ENCODE measurements around the gene OCA2. TPM values are rescaled to one million over a fixed set of nuclear protein-coding genes. Genes with fewer than 3 reads are reported as not detected.

Gene OCA2
- total RNA-seq, 2 donors from 2014 or later, result 0.31 TPM; not detected in 1

- TF ChIP-seq CTCF (IDR thresholded peaks at IDR 0.05), result no peak
- Histone ChIP-seq H3K9me3 (no peaks in the 10 kb centered on the region), H3K4me1 (no peaks in the 10 kb centered on the region), H3K27me3 (no peaks in the 10 kb centered on the region), H3K4me3 (no peak overlapping the region), H3K36me3 (no peaks in the 10 kb centered on the region), H3K27ac (no peak overlapping the region)
- DNase-seq (ENCODE audit: low spot score), result no peak
Observed at GRCh38 chr15:27847775-27848710, 251.1 kb downstream of the OCA2 start.

- peak; percentile 9 for DNase-seq (ENCODE audit: low spot score)
- Histone ChIP-seq H3K9me3 (no peaks in the 10 kb centered on the region), H3K36me3 (no peaks in the 10 kb centered on the region), H3K27me3 (no peaks in the 10 kb centered on the region), H3K27ac (no peak overlapping the region), H3K4me3 (no peak overlapping the region), H3K4me1 (no peaks in the 10 kb centered on the region)
- TF ChIP-seq CTCF (IDR thresholded peaks at IDR 0.05), result no peak
Observed at GRCh38 chr15:27846722-27847395, 252.3 kb downstream of the OCA2 start.

GRCh38 chr15:27845535-27846369, 253.4 kb downstream of the OCA2 start:
- peak; percentile 48 for DNase-seq (ENCODE audit: low spot score)
- no peak for TF ChIP-seq CTCF (IDR thresholded peaks at IDR 0.05)
- Histone ChIP-seq H3K9me3 (no peaks in the 10 kb centered on the region), H3K36me3 (no peaks in the 10 kb centered on the region), H3K27me3 (no peaks in the 10 kb centered on the region), H3K27ac (no peak overlapping the region), H3K4me3 (no peak overlapping the region), H3K4me1 (no peaks in the 10 kb centered on the region)

GRCh38 chr15:27844018-27844666, 255.0 kb downstream of the OCA2 start:
- no peak for TF ChIP-seq CTCF (IDR thresholded peaks at IDR 0.05)
- no peaks in the 10 kb centered on the region for H3K4me1 ChIP-seq
- no peaks in the 10 kb centered on the region for H3K9me3 ChIP-seq
- no peak overlapping the region for H3K27ac ChIP-seq
- DNase-seq (ENCODE audit: low spot score), result peak; percentile 44
- no peaks in the 10 kb centered on the region for H3K27me3 ChIP-seq
- no peak overlapping the region for H3K4me3 ChIP-seq
- H3K36me3 ChIP-seq, result no peaks in the 10 kb centered on the region

- no peaks in the 10 kb centered on the region for H3K27me3 ChIP-seq
- no peaks in the 10 kb centered on the region for H3K36me3 ChIP-seq
- no peak overlapping the region for H3K27ac ChIP-seq
- H3K4me1 ChIP-seq, result no peaks in the 10 kb centered on the region
- no peaks in the 10 kb centered on the region for H3K9me3 ChIP-seq
- no peak overlapping the region for H3K4me3 ChIP-seq
- DNase-seq (ENCODE audit: low spot score), result peak; percentile 26
- no peak for TF ChIP-seq CTCF (IDR thresholded peaks at IDR 0.05)
Observed at GRCh38 chr15:27843146-27843545, 256.0 kb downstream of the OCA2 start.

Measured in right atrium auricular region (tissue), 2 donors.